Upper lobe of left lung (tissue), 4 donors: Measurements from ENCODE around the gene IAH1.

Experiments
- CTCF ChIP-seq, 6 experiments: fragments of 450-650 bp in 4 of 6; fragments of 200-600 bp in 2 of 6; sonication (generic) in 2 of 6; IDR thresholded peaks; one replicate each; pipeline ENCODE4 v1.5.1; 2016 to 2019; ENCODE audit warnings: antibody characterized with exemption in 6 of 6
- POLR2A ChIP-seq, 4 donors: fragments of 450-650 bp; IDR thresholded peaks; one replicate each; pipeline ENCODE4 v1.5.1; 2016 to 2017; ENCODE audit warnings: antibody characterized with exemption in 4 of 4, mild to moderate bottlenecking in 2 of 4
- POLR2AphosphoS5 ChIP-seq, 2 donors: sonication (generic); formaldehyde crosslinking; IDR thresholded peaks; one replicate each; pipeline ENCODE4 v1.5.1; 2017; ENCODE audit warnings: antibody characterized with exemption in 2 of 2

GRCh38 chr2:9439536-9439935, 34.8 kb upstream of the IAH1 start:
- no peak for TF ChIP-seq CTCF (IDR thresholded peaks at IDR 0.05)
- TF ChIP-seq POLR2AphosphoS5 (IDR thresholded peaks at IDR 0.05) = no peak
- TF ChIP-seq POLR2A (IDR thresholded peaks at IDR 0.05) = no peak
